B cell (primary cell): ENCODE measurements around the gene EHBP1. TPM values are rescaled to one million over a fixed set of nuclear protein-coding genes. Genes with fewer than 3 reads are reported as not detected.

Experiments
- ATAC-seq: fragments of 200-7000 bp; cut with Tn5 transposase; one replicate; pipeline ENCODE4 v1.10.0; 2021; ENCODE audit warnings: low read depth, mild to moderate bottlenecking, moderate number of reproducible peaks, moderate library complexity
- CTCF ChIA-PET: fragments of 350-600 bp; sonication (Branson Sonifier 250); formaldehyde crosslinking; loops from one replicate; lab custom pipeline; 2021; ENCODE audit warnings: antibody characterized with exemption, inconsistent platforms; lab: Charles Lee
- POLR2A ChIA-PET: fragments of 350-600 bp; sonication (Branson Sonifier 250); formaldehyde crosslinking; loops from one replicate; lab custom pipeline; 2021; ENCODE audit warnings: antibody characterized with exemption; lab: Charles Lee
- DNase-seq: peaks from one replicate; pipeline ENCODE4 v3.0.0; 2013
- H2AFZ ChIP-seq: 2 replicates; pipeline ENCODE4 v1.6.1; 2012; ENCODE audit warnings: mild to moderate bottlenecking, low read depth, low read length; ENCODE audit not compliant: insufficient read depth, poor library complexity, severe bottlenecking
- H3K27ac ChIP-seq, 2 donors: 1 replicate in 1 of 2; 2 replicates in 1 of 2; pipeline ENCODE4 v1.5.1; 2012 to 2013; ENCODE audit warnings: low read length in 2 of 2, mild to moderate bottlenecking in 2 of 2, moderate library complexity in 1 of 2
- H3K27me3 ChIP-seq, 4 experiments: fragments of 200-600 bp in 1 of 4; sonication (generic) in 1 of 4; replicated peaks in 1 of 4; 1 replicate in 2 of 4; 2 replicates in 2 of 4; pipeline versions ENCODE4 v1.6.1 to v1.7.0; 2013 to 2016; ENCODE audit warnings: low read length in 3 of 4, mild to moderate bottlenecking in 2 of 4, mixed read lengths in 1 of 4, moderate library complexity in 1 of 4; ENCODE audit not compliant: insufficient read depth in 4 of 4, control insufficient read depth in 3 of 4; ENCODE audit errors: control extremely low read depth in 1 of 4
- H3K36me3 ChIP-seq, 2 experiments: replicated peaks in 1 of 2; 1 replicate in 1 of 2; 2 replicates in 1 of 2; pipeline versions ENCODE4 v1.6.1 to v1.7.1; 2013; ENCODE audit warnings: low read length in 1 of 2; ENCODE audit not compliant: insufficient read depth in 2 of 2, control insufficient read depth in 1 of 2; ENCODE audit errors: control extremely low read depth in 1 of 2, extremely low read depth in 1 of 2
- H3K4me1 ChIP-seq, 2 donors: fragments of 200-600 bp in 1 of 2; sonication (generic) in 1 of 2; 1 replicate in 1 of 2; 2 replicates in 1 of 2; pipeline versions ENCODE4 v1.5.1 to v1.6.1; 2013 to 2017; ENCODE audit warnings: low read length in 2 of 2; ENCODE audit not compliant: control insufficient read depth in 2 of 2, insufficient read depth in 2 of 2
- H3K4me2 ChIP-seq: replicated peaks from 2 replicates; pipeline ENCODE3; 2012; ENCODE audit warnings: mild to moderate bottlenecking, low read depth, low read length; ENCODE audit not compliant: poor library complexity, severe bottlenecking
- H3K4me3 ChIP-seq, 5 experiments: fragments of 200-600 bp in 1 of 5; sonication (generic) in 1 of 5; 1 replicate in 3 of 5; 2 replicates in 2 of 5; pipeline versions ENCODE4 v1.5.1 to v1.7.0; 2011 to 2016; ENCODE audit warnings: low read length in 4 of 5, mild to moderate bottlenecking in 4 of 5, low read depth in 2 of 5, control low read depth in 1 of 5, moderate library complexity in 1 of 5; ENCODE audit not compliant: insufficient read depth in 1 of 5; ENCODE audit errors: control extremely low read depth in 1 of 5, extremely low read depth in 1 of 5
- H3K79me2 ChIP-seq: fragments of 200-600 bp; sonication (generic); one replicate; pipeline ENCODE4 v1.6.0; 2016; ENCODE audit warnings: low read length; ENCODE audit not compliant: control insufficient read depth, insufficient read depth
- H3K9ac ChIP-seq: fragments of 200-600 bp; sonication (generic); 2 replicates; pipeline ENCODE4 v1.6.1; 2017; ENCODE audit warnings: mild to moderate bottlenecking, low read length, moderate library complexity
- H3K9me3 ChIP-seq, 3 donors: one replicate each; pipeline versions ENCODE4 v1.6.1 to v1.7.1; 2013; ENCODE audit warnings: low read length in 2 of 3; ENCODE audit not compliant: control insufficient read depth in 2 of 3, insufficient read depth in 1 of 3; ENCODE audit errors: control extremely low read depth in 1 of 3
- H4K20me1 ChIP-seq: 2 replicates; pipeline ENCODE4 v1.6.0; 2012; ENCODE audit warnings: mild to moderate bottlenecking, low read length; ENCODE audit not compliant: insufficient read depth, control insufficient read depth, poor library complexity, severe bottlenecking
- H3K27ac Mint-ChIP-seq: one replicate; pipeline ENCODE4 v1.8.0; 2021; ENCODE audit warnings: mixed read lengths
- H3K27me3 Mint-ChIP-seq: one replicate; pipeline ENCODE4 v1.8.0; 2021; ENCODE audit warnings: mixed read lengths
- H3K4me1 Mint-ChIP-seq: one replicate; pipeline ENCODE4 v1.8.0; 2021; ENCODE audit warnings: mixed read lengths
- H3K4me3 Mint-ChIP-seq: one replicate; pipeline ENCODE4 v1.8.0; 2021; ENCODE audit warnings: mixed read lengths
- H3K9me3 Mint-ChIP-seq: one replicate; pipeline ENCODE4 v1.8.0; 2022; ENCODE audit warnings: mixed read lengths; ENCODE audit not compliant: insufficient read depth
- EZH2 ChIP-seq: IDR thresholded peaks from 2 replicates; pipeline ENCODE4 v1.6.1; 2012; ENCODE audit warnings: borderline replicate concordance, low read depth, mild to moderate bottlenecking, moderate library complexity, low read length; ENCODE audit not compliant: insufficient read depth, poor library complexity, severe bottlenecking
- WGBS: methylation state at CpG from one replicate; pipeline ENCODE4 v1.1.5; 2013; ENCODE audit warnings: missing lambda C conversion rate; ENCODE audit not compliant: insufficient coverage; 5-methylcytosine and 5-hydroxymethylcytosine counted together
- intact Hi-C: fragments of 100-400 bp; cut with micrococcal nuclease; formaldehyde crosslinking; loops from one replicate; pipeline ENCODE4 v1.10.0; 2022
- polyA plus RNA-seq: library from polyadenylated mRNA; depleted of rRNA; stranded (reverse); fragments of >200 nt; gene quantifications from 2 replicates; pipeline ENCODE4 v1.2.3, GENCODE V29; 2012
- total RNA-seq, 2 donors: library from RNA; stranded (reverse); fragments of 120-200 nt in 1 of 2; gene quantifications; 1 replicate in 1 of 2; 2 replicates in 1 of 2; pipeline versions ENCODE4 v1.2.3 to v1.2.4, GENCODE V29; 2013 to 2022
- TF ChIP-seq, protein P1 (sequence below): fragments of 200-600 bp; IDR thresholded peaks from one replicate; pipeline ENCODE4 v1.8.0; 2022; ENCODE audit warnings: antibody characterized with exemption, mild to moderate bottlenecking

Gene EHBP1
- total and polyA plus RNA-seq, 2 donors (not counting 1 experiment from before 2014, with no cell fraction given): 8.8 to 34.7 TPM

- H3K27ac ChIP-seq: no peak overlapping the region
- no peak overlapping the region for H3K9ac ChIP-seq
- no peak overlapping the region for H3K4me3 ChIP-seq
- H3K4me1 ChIP-seq: no peaks in the 10 kb centered on the region
- no peaks in the 10 kb centered on the region for H3K27me3 Mint-ChIP-seq
- H3K36me3 ChIP-seq: no peaks in the 10 kb centered on the region
- TF ChIP-seq EZH2: no peak
- TF ChIP-seq, protein P1, sequence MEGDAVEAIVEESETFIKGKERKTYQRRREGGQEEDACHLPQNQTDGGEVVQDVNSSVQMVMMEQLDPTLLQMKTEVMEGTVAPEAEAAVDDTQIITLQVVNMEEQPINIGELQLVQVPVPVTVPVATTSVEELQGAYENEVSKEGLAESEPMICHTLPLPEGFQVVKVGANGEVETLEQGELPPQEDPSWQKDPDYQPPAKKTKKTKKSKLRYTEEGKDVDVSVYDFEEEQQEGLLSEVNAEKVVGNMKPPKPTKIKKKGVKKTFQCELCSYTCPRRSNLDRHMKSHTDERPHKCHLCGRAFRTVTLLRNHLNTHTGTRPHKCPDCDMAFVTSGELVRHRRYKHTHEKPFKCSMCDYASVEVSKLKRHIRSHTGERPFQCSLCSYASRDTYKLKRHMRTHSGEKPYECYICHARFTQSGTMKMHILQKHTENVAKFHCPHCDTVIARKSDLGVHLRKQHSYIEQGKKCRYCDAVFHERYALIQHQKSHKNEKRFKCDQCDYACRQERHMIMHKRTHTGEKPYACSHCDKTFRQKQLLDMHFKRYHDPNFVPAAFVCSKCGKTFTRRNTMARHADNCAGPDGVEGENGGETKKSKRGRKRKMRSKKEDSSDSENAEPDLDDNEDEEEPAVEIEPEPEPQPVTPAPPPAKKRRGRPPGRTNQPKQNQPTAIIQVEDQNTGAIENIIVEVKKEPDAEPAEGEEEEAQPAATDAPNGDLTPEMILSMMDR: no peak
- H3K9me3 Mint-ChIP-seq: no peaks in the 10 kb centered on the region
- ChIA-PET POLR2A (no interaction called here), CTCF (no interaction called here)
- ATAC-seq (no peak), DNase-seq (no peak)
- H3K4me2 ChIP-seq: no peak overlapping the region
- H2AFZ ChIP-seq: no peak overlapping the region
- H3K9me3 ChIP-seq: peaks cover 0 to 4% (median under 1%) of the 10 kb centered on the region in 3 donors
- intact Hi-C loops: no loop called here
- no CpG with 5 or more reads among the region's 4 CpGs for WGBS
- H3K79me2 ChIP-seq: no peaks in the 10 kb centered on the region
- H3K4me3 Mint-ChIP-seq: no peak overlapping the region
- no peaks in the 10 kb centered on the region for H4K20me1 ChIP-seq
- H3K27ac Mint-ChIP-seq: no peak overlapping the region
- peaks cover 5% of the 10 kb centered on the region for H3K4me1 Mint-ChIP-seq
- no peaks in the 10 kb centered on the region for H3K27me3 ChIP-seq
Measured at GRCh38 chr2:62801814-62802523, 96.5 kb downstream of the EHBP1 start.

DNA sequence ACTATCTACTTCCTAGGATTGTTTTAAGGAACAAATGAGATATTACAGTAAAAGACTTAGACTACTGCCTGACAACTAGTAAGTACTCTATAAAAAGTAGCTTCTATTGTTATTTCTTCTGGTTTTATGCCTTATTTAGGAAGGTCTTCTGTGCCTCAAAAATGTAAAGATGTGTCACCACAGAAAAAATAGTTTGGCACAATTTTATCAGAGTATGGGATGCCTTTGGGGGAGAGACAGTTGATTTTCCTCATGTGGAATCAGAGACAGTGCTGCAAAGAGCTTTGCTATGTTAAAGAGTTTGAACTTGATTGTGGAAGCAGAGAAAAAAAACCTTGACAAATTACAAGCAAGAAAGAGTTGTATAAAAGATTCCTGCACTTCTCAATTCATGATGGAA lies 98.4 kb downstream of the EHBP1 start:
- TF ChIP-seq, protein P1: no peak
- TF ChIP-seq EZH2: no peak

More for the DNA sequence above, 98.4 kb downstream of the EHBP1 start:
- DNase-seq: no peak
- no peak for ATAC-seq
- H3K27ac Mint-ChIP-seq: no peak overlapping the region
- Histone ChIP-seq H4K20me1 (no peaks in the 10 kb centered on the region), H3K4me1 (no peaks in the 10 kb centered on the region), H3K79me2 (peaks cover 6% of the 10 kb centered on the region), H3K9ac (no peak overlapping the region), H3K27ac (no peak overlapping the region), H2AFZ (no peak overlapping the region), H3K36me3 (no peaks in the 10 kb centered on the region), H3K27me3 (no peaks in the 10 kb centered on the region), H3K4me3 (no peak overlapping the region), H3K4me2 (no peak overlapping the region), H3K9me3 (peaks cover 0 to 16% (median 2%) of the 10 kb centered on the region in 3 donors)
- ChIA-PET POLR2A (no interaction called here), CTCF (no interaction called here)
- H3K27me3 Mint-ChIP-seq: no peaks in the 10 kb centered on the region
- no peak overlapping the region for H3K4me3 Mint-ChIP-seq
- no peaks in the 10 kb centered on the region for H3K9me3 Mint-ChIP-seq
- H3K4me1 Mint-ChIP-seq: peaks cover 5% of the 10 kb centered on the region
- intact Hi-C loops: no loop called here
